HG03097 (cell line): ENCODE data around the gene LORICRIN.

ENCODE experiments used
- ATAC-seq: cut with Tn5 transposase; IDR thresholded peaks from one replicate; pipeline ENCODE4 v1.9.1; 2021; ENCODE audit not compliant: unreplicated experiment, low FRiP score

Gene LORICRIN

GRCh38 chr1:153248176-153248879, 11.2 kb upstream of the LORICRIN start:
- no peak for ATAC-seq

GRCh38 chr1:153250166-153250565, 9.3 kb upstream of the LORICRIN start:
- ATAC-seq, result no peak

- no peak for ATAC-seq
Measured at GRCh38 chr1:153251087-153251486, 8.4 kb upstream of the LORICRIN start.

GRCh38 chr1:153251562-153251961, 7.9 kb upstream of the LORICRIN start:
- ATAC-seq, result no peak

- no peak for ATAC-seq
Measured at GRCh38 chr1:153251988-153252387, 7.5 kb upstream of the LORICRIN start.

- ATAC-seq, result no peak
Measured at GRCh38 chr1:153253076-153253475, 6.4 kb upstream of the LORICRIN start.

- ATAC-seq, result no peak
Measured at GRCh38 chr1:153253693-153254092, 5.8 kb upstream of the LORICRIN start.

GRCh38 chr1:153260585-153261280, 1.2 kb downstream of the LORICRIN start:
- no peak for ATAC-seq

- ATAC-seq, result no peak
Measured at GRCh38 chr1:153261281-153262069, 2.0 kb downstream of the LORICRIN start.

- no peak for ATAC-seq
Measured at GRCh38 chr1:153262070-153262366, 2.5 kb downstream of the LORICRIN start.

- no peak for ATAC-seq
Measured at GRCh38 chr1:153262462-153263157, 3.1 kb downstream of the LORICRIN start.

- ATAC-seq, result no peak
Measured at GRCh38 chr1:153265457-153265856, 6.0 kb downstream of the LORICRIN start.

GRCh38 chr1:153271711-153272110, 12.2 kb downstream of the LORICRIN start:
- ATAC-seq, result no peak

GRCh38 chr1:153272186-153272585, 12.7 kb downstream of the LORICRIN start:
- ATAC-seq, result no peak

- no peak for ATAC-seq
Measured at GRCh38 chr1:153277852-153278251, 18.4 kb downstream of the LORICRIN start.

- ATAC-seq, result no peak
Measured at GRCh38 chr1:153288634-153289275, 29.3 kb downstream of the LORICRIN start.

GRCh38 chr1:153291514-153291913, 32.0 kb downstream of the LORICRIN start:
- ATAC-seq, result no peak

GRCh38 chr1:153292185-153292584, 32.7 kb downstream of the LORICRIN start:
- no peak for ATAC-seq

GRCh38 chr1:153292740-153293479, 33.4 kb downstream of the LORICRIN start:
- no peak for ATAC-seq

- ATAC-seq, result no peak
Measured at GRCh38 chr1:153293480-153293775, 33.9 kb downstream of the LORICRIN start.
